Eye (tissue), 1 donor: Measurements from ENCODE around the gene RIC1.
"Not testable (repeated sequence)": the region's sequence is repeated elsewhere in the genome, so short reads cannot be mapped to it uniquely, and the experiment has no call there.

Experiments
- DNase-seq: peaks from one replicate; pipeline ENCODE4 v3.0.0-alpha.2; 2015

Gene RIC1

GRCh38 chr9:5787759-5788302 lies 158.9 kb downstream of the RIC1 start:
- DNase-seq: no peak

GRCh38 chr9:5789489-5789888 lies 160.6 kb downstream of the RIC1 start:
- DNase-seq: no peak

- no peak for DNase-seq
Observed at GRCh38 chr9:5790923-5791322, 162.0 kb downstream of the RIC1 start.

GRCh38 chr9:5791870-5792269 lies 163.0 kb downstream of the RIC1 start:
- no peak for DNase-seq

- DNase-seq: no peak
Observed at GRCh38 chr9:5793812-5794211, 164.9 kb downstream of the RIC1 start.

- no peak for DNase-seq
Observed at GRCh38 chr9:5796298-5796697, 167.4 kb downstream of the RIC1 start.

GRCh38 chr9:5798581-5798980 lies 169.7 kb downstream of the RIC1 start:
- no peak for DNase-seq

- DNase-seq: peak; percentile 41
Observed at GRCh38 chr9:5799314-5799713, 170.4 kb downstream of the RIC1 start.

- DNase-seq: not testable (repeated sequence)
Observed at GRCh38 chr9:5800378-5800777, 171.5 kb downstream of the RIC1 start.

- DNase-seq: peak; percentile 9
Observed at GRCh38 chr9:5800969-5801738, 172.2 kb downstream of the RIC1 start.

- no peak for DNase-seq
Observed at GRCh38 chr9:5801739-5802113, 172.8 kb downstream of the RIC1 start.

- DNase-seq: no peak
Observed at GRCh38 chr9:5805478-5805877, 176.6 kb downstream of the RIC1 start.

- DNase-seq: no peak
Observed at GRCh38 chr9:5811751-5812150, 182.8 kb downstream of the RIC1 start.

GRCh38 chr9:5813824-5814223 lies 184.9 kb downstream of the RIC1 start:
- no peak for DNase-seq

- DNase-seq: no peak
Observed at GRCh38 chr9:5815461-5815860, 186.6 kb downstream of the RIC1 start.

- no peak for DNase-seq
Observed at GRCh38 chr9:5817862-5818261, 189.0 kb downstream of the RIC1 start.

- DNase-seq: no peak
Observed at GRCh38 chr9:5818424-5819142, 189.7 kb downstream of the RIC1 start.

GRCh38 chr9:5819174-5819573 lies 190.3 kb downstream of the RIC1 start:
- no peak for DNase-seq

GRCh38 chr9:5820425-5820824 lies 191.5 kb downstream of the RIC1 start:
- no peak for DNase-seq

- no peak for DNase-seq
Observed at GRCh38 chr9:5825223-5825622, 196.3 kb downstream of the RIC1 start.
